CD4-positive, CD25-positive, alpha-beta regulatory T cell (primary cell): ENCODE measurements around the gene NMS. TPM values are rescaled to one million over a fixed set of nuclear protein-coding genes. Genes with fewer than 3 reads are reported as not detected.

Source experiments
- ATAC-seq, 2 donors: fragments of 150-1000 bp; cut with Tn5 transposase; one replicate each; pipeline ENCODE4 v1.10.0; 2021; ENCODE audit warnings: low read depth in 2 of 2, moderate number of reproducible peaks in 2 of 2, moderate library complexity in 1 of 2
- DNase-seq, 3 donors: peaks; one replicate each; pipeline versions ENCODE4 v3.0.0 to v3.0.0-alpha.2; 2012 to 2022; ENCODE audit warnings: mixed read lengths in 1 of 3
- H3K27ac ChIP-seq: one replicate; pipeline ENCODE4 v1.7.0; 2013; ENCODE audit warnings: mild to moderate bottlenecking, low read length; ENCODE audit not compliant: insufficient read depth, poor library complexity, severe bottlenecking
- H3K27me3 ChIP-seq: one replicate; pipeline ENCODE4 v1.7.0; 2013; ENCODE audit warnings: low read length; ENCODE audit not compliant: control insufficient read depth, insufficient read depth
- H3K36me3 ChIP-seq: one replicate; pipeline ENCODE4 v1.7.0; 2013; ENCODE audit warnings: mild to moderate bottlenecking, low read length, moderate library complexity; ENCODE audit not compliant: control insufficient read depth, insufficient read depth
- H3K4me1 ChIP-seq: 2 replicates; pipeline ENCODE4 v1.7.0; 2013; ENCODE audit warnings: mild to moderate bottlenecking, low read length; ENCODE audit not compliant: insufficient read depth, control insufficient read depth, poor library complexity, severe bottlenecking
- H3K4me3 ChIP-seq: one replicate; pipeline ENCODE4 v1.7.0; 2013; ENCODE audit warnings: low read depth, mild to moderate bottlenecking, low read length, moderate library complexity
- H3K9me3 ChIP-seq, 2 experiments: 1 replicate in 1 of 2; 2 replicates in 1 of 2; pipeline ENCODE4 v1.7.0; 2013; ENCODE audit warnings: low read length in 2 of 2, mild to moderate bottlenecking in 1 of 2, moderate library complexity in 1 of 2; ENCODE audit not compliant: control insufficient read depth in 2 of 2
- H3K27ac Mint-ChIP-seq, 3 donors: one replicate each; pipeline ENCODE4 v1.8.0; 2020 to 2022; ENCODE audit warnings: mild to moderate bottlenecking in 3 of 3, mixed read lengths in 3 of 3, moderate library complexity in 2 of 3
- H3K27me3 Mint-ChIP-seq: one replicate; pipeline ENCODE4 v1.8.0; 2022; ENCODE audit warnings: mild to moderate bottlenecking, mixed read lengths
- H3K36me3 Mint-ChIP-seq: one replicate; pipeline ENCODE4 v1.8.0; 2020; ENCODE audit warnings: mixed read lengths
- H3K4me1 Mint-ChIP-seq, 4 donors: one replicate each; pipeline ENCODE4 v1.8.0; 2020 to 2022; ENCODE audit warnings: mixed read lengths in 4 of 4, mild to moderate bottlenecking in 1 of 4
- H3K4me3 Mint-ChIP-seq, 4 donors: one replicate each; pipeline ENCODE4 v1.8.0; 2020 to 2022; ENCODE audit warnings: mild to moderate bottlenecking in 4 of 4, mixed read lengths in 4 of 4, moderate library complexity in 3 of 4
- H3K9me3 Mint-ChIP-seq, 7 donors: one replicate each; pipeline ENCODE4 v1.8.0; 2020 to 2022; ENCODE audit warnings: mixed read lengths in 7 of 7, mild to moderate bottlenecking in 3 of 7, moderate library complexity in 2 of 7
- polyA plus RNA-seq, 4 donors: library from polyadenylated mRNA; unstranded; fragments of 300-500 nt; fragmentation: Illumina TruSeq; gene quantifications; one replicate each; pipeline ENCODE4 v1.2.3, GENCODE V29; 2021
- total RNA-seq: library from RNA; stranded (reverse); gene quantifications from one replicate; pipeline ENCODE4 v1.2.3, GENCODE V29; 2022

Gene NMS
- total and polyA plus RNA-seq, 5 donors from 2014 or later = not detected

GRCh38 chr2:100427111-100427510 is 43.2 kb upstream of the NMS start:
- H3K27ac ChIP-seq = no peak overlapping the region
- Mint-ChIP-seq H3K36me3 (no peaks in the 10 kb centered on the region), H3K27me3 (peaks cover 42% of the 10 kb centered on the region), H3K4me1 (peaks cover 0 to 4% (median 2%) of the 10 kb centered on the region in 4 donors), H3K9me3 (peaks cover 0 to 8% (median 0%) of the 10 kb centered on the region in 7 donors), H3K4me3 (no peak overlapping the region), H3K27ac (no peak overlapping the region)
- H3K9me3 ChIP-seq = no peaks in the 10 kb centered on the region
- H3K4me1 ChIP-seq = no peaks in the 10 kb centered on the region
- no peak overlapping the region for H3K4me3 ChIP-seq
- no peak for DNase-seq
- no peak for ATAC-seq
- H3K27me3 ChIP-seq = peaks cover 2% of the 10 kb centered on the region
- no peaks in the 10 kb centered on the region for H3K36me3 ChIP-seq

- Mint-ChIP-seq H3K4me1 (peaks cover 0 to 4% (median 2%) of the 10 kb centered on the region in 4 donors), H3K9me3 (peaks cover 0 to 8% (median 0%) of the 10 kb centered on the region in 7 donors), H3K27ac (peak overlapping the region in 2 of 3 donors; percentile 5 to 74), H3K27me3 (peaks cover 47% of the 10 kb centered on the region), H3K36me3 (no peaks in the 10 kb centered on the region), H3K4me3 (no peak overlapping the region)
- ATAC-seq (peak; percentile 53 to 74), DNase-seq (peak; percentile 5 to 76 (median 30))
- Histone ChIP-seq H3K4me3 (no peak overlapping the region), H3K4me1 (no peaks in the 10 kb centered on the region), H3K9me3 (no peaks in the 10 kb centered on the region), H3K27me3 (peaks cover 2% of the 10 kb centered on the region), H3K36me3 (no peaks in the 10 kb centered on the region), H3K27ac (no peak overlapping the region)
Observed at GRCh38 chr2:100427627-100428258, 42.5 kb upstream of the NMS start.

GRCh38 chr2:100429726-100430125 is 40.6 kb upstream of the NMS start:
- DNase-seq (no peak), ATAC-seq (no peak)
- H3K27ac ChIP-seq = no peak overlapping the region
- Mint-ChIP-seq H3K4me3 (no peak overlapping the region), H3K9me3 (peaks cover 0 to 8% (median 0%) of the 10 kb centered on the region in 7 donors), H3K4me1 (peaks cover 0 to 4% (median 2%) of the 10 kb centered on the region in 4 donors), H3K36me3 (no peaks in the 10 kb centered on the region), H3K27ac (no peak overlapping the region), H3K27me3 (peaks cover 60% of the 10 kb centered on the region)
- H3K36me3 ChIP-seq = no peaks in the 10 kb centered on the region
- H3K4me3 ChIP-seq = no peak overlapping the region
- peaks cover 2% of the 10 kb centered on the region for H3K27me3 ChIP-seq
- H3K4me1 ChIP-seq = no peaks in the 10 kb centered on the region
- H3K9me3 ChIP-seq = no peaks in the 10 kb centered on the region

- peaks cover 0 to 5% (median 0%) of the 10 kb centered on the region in 4 donors for H3K4me1 Mint-ChIP-seq
- H3K27ac ChIP-seq = no peak overlapping the region
- peaks cover 31% of the 10 kb centered on the region for H3K27me3 Mint-ChIP-seq
- no peak for DNase-seq
- no peaks in the 10 kb centered on the region for H3K9me3 ChIP-seq
- no peaks in the 10 kb centered on the region for H3K36me3 Mint-ChIP-seq
- no peaks in the 10 kb centered on the region for H3K9me3 Mint-ChIP-seq
- no peak overlapping the region for H3K27ac Mint-ChIP-seq
- ATAC-seq = no peak
- H3K4me1 ChIP-seq = no peaks in the 10 kb centered on the region
- no peaks in the 10 kb centered on the region for H3K36me3 ChIP-seq
- no peak overlapping the region for H3K4me3 ChIP-seq
- H3K27me3 ChIP-seq = peaks cover 4% of the 10 kb centered on the region
- no peak overlapping the region for H3K4me3 Mint-ChIP-seq
Observed at GRCh38 chr2:100437751-100438150, 32.5 kb upstream of the NMS start.

- Histone ChIP-seq H3K27ac (no peak overlapping the region), H3K27me3 (no peaks in the 10 kb centered on the region), H3K9me3 (no peaks in the 10 kb centered on the region), H3K36me3 (no peaks in the 10 kb centered on the region), H3K4me1 (no peaks in the 10 kb centered on the region), H3K4me3 (no peak overlapping the region)
- Mint-ChIP-seq H3K4me3 (no peak overlapping the region), H3K36me3 (no peaks in the 10 kb centered on the region), H3K27me3 (peaks cover 4% of the 10 kb centered on the region), H3K27ac (no peak overlapping the region), H3K9me3 (peaks cover 0 to 4% (median 0%) of the 10 kb centered on the region in 7 donors), H3K4me1 (no peaks in the 10 kb centered on the region)
- ATAC-seq (no peak), DNase-seq (no peak)
Observed at GRCh38 chr2:100446696-100447095, 23.6 kb upstream of the NMS start.

- no peaks in the 10 kb centered on the region for H3K36me3 Mint-ChIP-seq
- no peak overlapping the region for H3K27ac Mint-ChIP-seq
- H3K4me1 Mint-ChIP-seq = no peaks in the 10 kb centered on the region
- H3K4me3 Mint-ChIP-seq = no peak overlapping the region
- no peak for DNase-seq
- H3K9me3 Mint-ChIP-seq = peaks cover 0 to 4% (median 0%) of the 10 kb centered on the region in 7 donors
- Histone ChIP-seq H3K4me3 (no peak overlapping the region), H3K27ac (no peak overlapping the region), H3K9me3 (no peaks in the 10 kb centered on the region), H3K36me3 (no peaks in the 10 kb centered on the region), H3K27me3 (no peaks in the 10 kb centered on the region), H3K4me1 (no peaks in the 10 kb centered on the region)
- no peak for ATAC-seq
- peaks cover 14% of the 10 kb centered on the region for H3K27me3 Mint-ChIP-seq
Observed at GRCh38 chr2:100451092-100451491, 19.2 kb upstream of the NMS start.

- peaks cover under 1 to 4% of the 10 kb centered on the region in 2 experiments for H3K9me3 ChIP-seq
- DNase-seq (no peak), ATAC-seq (no peak)
- no peaks in the 10 kb centered on the region for H3K27me3 ChIP-seq
- H3K36me3 ChIP-seq = no peaks in the 10 kb centered on the region
- Mint-ChIP-seq H3K27me3 (peaks cover 14% of the 10 kb centered on the region), H3K27ac (no peak overlapping the region), H3K4me1 (no peaks in the 10 kb centered on the region), H3K36me3 (no peaks in the 10 kb centered on the region), H3K9me3 (peaks cover 0 to 4% (median 1%) of the 10 kb centered on the region in 7 donors), H3K4me3 (no peak overlapping the region)
- no peak overlapping the region for H3K4me3 ChIP-seq
- H3K27ac ChIP-seq = no peak overlapping the region
- H3K4me1 ChIP-seq = no peaks in the 10 kb centered on the region
Observed at GRCh38 chr2:100451734-100452133, 18.5 kb upstream of the NMS start.

- H3K36me3 Mint-ChIP-seq = no peaks in the 10 kb centered on the region
- Histone ChIP-seq H3K27ac (no peak overlapping the region), H3K27me3 (no peaks in the 10 kb centered on the region), H3K9me3 (peaks cover 15 to 17% of the 10 kb centered on the region in 2 experiments), H3K36me3 (no peaks in the 10 kb centered on the region), H3K4me3 (no peak overlapping the region), H3K4me1 (no peaks in the 10 kb centered on the region)
- H3K9me3 Mint-ChIP-seq = peaks cover 0 to 11% (median 4%) of the 10 kb centered on the region in 7 donors
- ATAC-seq = no peak
- H3K27me3 Mint-ChIP-seq = peaks cover 9% of the 10 kb centered on the region
- DNase-seq = no peak
- no peaks in the 10 kb centered on the region for H3K4me1 Mint-ChIP-seq
- H3K27ac Mint-ChIP-seq = no peak overlapping the region
- H3K4me3 Mint-ChIP-seq = no peak overlapping the region
Observed at GRCh38 chr2:100453853-100454252, 16.4 kb upstream of the NMS start.
